Muscle of leg (tissue), 11 donors: Measurements from ENCODE around the gene ADAMTSL1. TPM values are rescaled to one million over a fixed set of nuclear protein-coding genes. Genes with fewer than 3 reads are reported as not detected.

Experiments used
- DNase-seq: peaks from one replicate; pipeline ENCODE4 v3.0.0; 2013
- H3K27ac ChIP-seq: one replicate; pipeline ENCODE4 v1.5.1; 2013; ENCODE audit warnings: mild to moderate bottlenecking, low read length, control low read depth
- H3K27me3 ChIP-seq: one replicate; pipeline ENCODE4 v1.6.1; 2013; ENCODE audit warnings: low read length; ENCODE audit not compliant: control insufficient read depth, insufficient read depth
- H3K36me3 ChIP-seq: one replicate; pipeline ENCODE4 v1.6.1; 2013; ENCODE audit warnings: low read length; ENCODE audit not compliant: control insufficient read depth, insufficient read depth
- H3K4me1 ChIP-seq: one replicate; pipeline ENCODE4 v1.6.1; 2013; ENCODE audit warnings: low read length; ENCODE audit not compliant: control insufficient read depth, insufficient read depth
- H3K4me3 ChIP-seq: one replicate; pipeline ENCODE4 v1.5.1; 2013; ENCODE audit warnings: low read length, control low read depth
- H3K9me3 ChIP-seq: replicated peaks from 2 replicates; pipeline ENCODE4 v1.6.1; 2013; ENCODE audit warnings: low read depth, low read length; ENCODE audit not compliant: control insufficient read depth
- WGBS: methylation state at CpG from one replicate; pipeline ENCODE4 v1.1.5; 2013; ENCODE audit warnings: missing lambda C conversion rate; ENCODE audit not compliant: insufficient coverage; 5-methylcytosine and 5-hydroxymethylcytosine counted together
- polyA plus RNA-seq, 8 donors: library from polyadenylated mRNA; unstranded; fragments of 120-200 nt; gene quantifications; one replicate each; pipeline versions ENCODE4 v1.2.1 to v1.2.3, GENCODE V29; 2013; ENCODE audit warnings: inconsistent platforms in 1 of 8, low replicate concordance in 1 of 8; ENCODE audit not compliant: insufficient read length in 8 of 8, insufficient read depth in 1 of 8
- total RNA-seq: library from RNA; stranded (reverse); fragments of 120-200 nt; gene quantifications from one replicate; pipeline ENCODE4 v1.2.4, GENCODE V29; 2013

ADAMTSL1 gene
- total and polyA plus RNA-seq, 9 donors: 9.9 to 32.9 (median 20.1) TPM

GRCh38 chr9:18911714-18912342 lies 437.9 kb downstream of the ADAMTSL1 start:
- Histone ChIP-seq H3K27ac (no peak overlapping the region), H3K4me1 (peaks cover 19% of the 10 kb centered on the region), H3K36me3 (peaks cover 3% of the 10 kb centered on the region), H3K4me3 (no peak overlapping the region), H3K27me3 (no peaks in the 10 kb centered on the region), H3K9me3 (no peaks in the 10 kb centered on the region)
- WGBS: 89% methylated on average over 3 of the region's 9 CpGs
- DNase-seq: no peak

DNA sequence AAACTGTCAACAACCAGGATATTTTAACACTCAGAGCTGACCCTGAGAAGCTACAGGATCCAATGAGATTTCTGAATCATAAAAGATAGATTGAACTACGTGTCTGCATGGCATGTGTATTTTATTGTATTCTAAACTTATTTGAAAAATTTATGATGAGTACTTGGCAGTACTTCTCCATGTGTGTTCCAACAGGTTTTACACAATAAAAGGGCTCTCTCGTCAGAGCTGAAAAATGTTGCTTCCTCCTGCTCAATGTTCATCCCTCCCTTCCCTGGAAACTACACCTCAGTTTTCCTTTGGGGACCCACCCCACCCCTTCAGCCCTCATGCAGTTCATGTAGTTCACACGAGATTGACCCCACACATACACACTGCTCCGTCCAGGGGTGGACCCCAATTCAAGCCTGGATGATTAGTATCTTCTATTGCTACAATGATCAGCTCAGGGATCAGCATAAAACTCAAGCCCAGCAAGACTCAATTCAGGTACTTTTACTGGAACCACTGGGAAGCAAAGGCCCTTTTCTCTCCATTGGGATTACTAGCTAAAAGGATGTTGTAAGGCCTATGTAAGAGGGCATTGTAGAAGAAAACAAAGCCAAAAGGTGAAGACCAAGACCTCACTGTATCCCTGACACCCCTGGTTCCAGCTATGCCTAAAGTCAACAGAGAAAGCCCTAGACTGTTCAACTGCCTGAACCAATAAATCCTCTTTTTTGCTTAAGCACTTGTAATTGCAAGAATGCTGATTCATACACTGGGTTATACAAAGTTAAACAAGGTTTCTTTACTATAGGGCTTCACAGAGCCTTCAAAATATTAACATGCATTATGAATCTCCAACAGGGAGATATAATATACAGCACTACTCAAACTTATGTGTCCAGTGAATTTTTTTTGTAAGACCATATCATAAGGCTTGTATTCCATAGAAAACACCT lies 446.5 kb downstream of the ADAMTSL1 start:
- H3K27me3 ChIP-seq: no peaks in the 10 kb centered on the region
- peak; percentile 85 for DNase-seq
- WGBS: 33% methylated on average over 1 of the region's 4 CpGs

GRCh38 chr9:18921366-18922075 lies 447.6 kb downstream of the ADAMTSL1 start:
- H3K36me3 ChIP-seq: no peaks in the 10 kb centered on the region
- H3K4me1 ChIP-seq: peaks cover 18% of the 10 kb centered on the region
- no peaks in the 10 kb centered on the region for H3K27me3 ChIP-seq
- WGBS: 48% methylated on average over 3 of the region's 7 CpGs
- DNase-seq: peak; percentile 90
- H3K9me3 ChIP-seq: no peaks in the 10 kb centered on the region
- H3K4me3 ChIP-seq: no peak overlapping the region
- peak overlapping the region; percentile 81 for H3K27ac ChIP-seq

More for the DNA sequence above, 446.5 kb downstream of the ADAMTSL1 start:
- H3K27ac ChIP-seq: no peak overlapping the region
- no peak overlapping the region for H3K4me3 ChIP-seq
- peaks cover 15% of the 10 kb centered on the region for H3K4me1 ChIP-seq
- no peaks in the 10 kb centered on the region for H3K9me3 ChIP-seq
- no peaks in the 10 kb centered on the region for H3K36me3 ChIP-seq

GRCh38 chr9:18922161-18922885 lies 448.4 kb downstream of the ADAMTSL1 start:
- peak overlapping the region; percentile 77 for H3K27ac ChIP-seq
- no peaks in the 10 kb centered on the region for H3K9me3 ChIP-seq
- 7% methylated on average over 2 of the region's 8 CpGs for WGBS
- peaks cover 18% of the 10 kb centered on the region for H3K4me1 ChIP-seq
- peak; percentile 37 for DNase-seq
- H3K36me3 ChIP-seq: no peaks in the 10 kb centered on the region
- no peaks in the 10 kb centered on the region for H3K27me3 ChIP-seq
- H3K4me3 ChIP-seq: no peak overlapping the region

DNA sequence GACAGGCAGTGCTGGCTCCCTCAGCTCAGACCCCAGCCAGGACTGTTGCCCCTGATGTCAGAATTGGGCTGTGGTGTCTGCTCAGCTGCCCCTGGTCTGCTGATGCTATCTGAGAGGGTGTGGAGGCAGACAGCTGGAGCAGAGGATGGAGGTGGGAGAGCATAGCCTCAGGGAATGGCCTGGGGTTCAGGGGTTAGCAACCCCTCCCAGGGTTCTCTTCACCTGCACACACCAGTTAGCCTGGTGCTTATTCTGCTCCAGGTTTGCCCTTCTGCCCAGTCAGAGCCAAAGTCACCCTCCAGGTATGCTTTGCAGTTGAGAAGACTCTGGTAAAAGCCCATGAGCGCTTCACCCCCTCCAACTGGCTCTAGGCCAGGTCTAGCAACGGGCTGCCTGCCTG lies 449.2 kb downstream of the ADAMTSL1 start:
- WGBS: no CpG with 5 or more reads among the region's 2 CpGs

GRCh38 chr9:18923671-18924430 lies 449.9 kb downstream of the ADAMTSL1 start:
- Histone ChIP-seq H3K27me3 (no peaks in the 10 kb centered on the region), H3K4me1 (peaks cover 18% of the 10 kb centered on the region), H3K4me3 (no peak overlapping the region), H3K27ac (no peak overlapping the region), H3K9me3 (no peaks in the 10 kb centered on the region), H3K36me3 (no peaks in the 10 kb centered on the region)
- 96% methylated on average over 4 of the region's 6 CpGs for WGBS
- DNase-seq: no peak

More for the DNA sequence above, 449.2 kb downstream of the ADAMTSL1 start:
- Histone ChIP-seq H3K27ac (no peak overlapping the region), H3K27me3 (no peaks in the 10 kb centered on the region), H3K4me1 (peaks cover 18% of the 10 kb centered on the region), H3K4me3 (no peak overlapping the region), H3K36me3 (no peaks in the 10 kb centered on the region), H3K9me3 (no peaks in the 10 kb centered on the region)
- DNase-seq: no peak

- Histone ChIP-seq H3K4me3 (no peak overlapping the region), H3K27ac (no peak overlapping the region), H3K9me3 (no peaks in the 10 kb centered on the region), H3K4me1 (peaks cover 16% of the 10 kb centered on the region), H3K36me3 (no peaks in the 10 kb centered on the region), H3K27me3 (no peaks in the 10 kb centered on the region)
- DNase-seq: no peak
Observed at GRCh38 chr9:18925880-18926279, 451.9 kb downstream of the ADAMTSL1 start.

DNA sequence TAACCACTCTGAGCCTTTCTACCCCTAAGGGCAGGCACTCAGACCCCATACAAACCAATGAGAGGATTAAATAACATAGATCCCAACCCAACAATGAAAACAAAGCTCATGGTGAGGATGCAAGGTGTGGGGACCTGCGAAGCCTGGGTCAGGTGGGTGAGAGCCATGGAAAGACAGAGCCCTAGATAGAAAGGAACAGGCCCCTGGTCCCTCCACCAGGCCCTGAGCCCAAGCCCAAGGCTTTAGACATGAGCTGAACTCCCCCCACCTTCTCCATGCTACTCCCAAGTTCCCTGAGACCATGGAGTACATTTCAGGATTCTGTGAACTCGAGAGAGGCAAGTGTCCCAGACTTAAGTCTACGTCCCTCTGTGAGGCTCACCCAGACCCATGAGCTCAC lies 452.6 kb downstream of the ADAMTSL1 start:
- WGBS: 71% methylated on average over 1 of the region's 3 CpGs
- H3K4me3 ChIP-seq: no peak overlapping the region
- H3K9me3 ChIP-seq: no peaks in the 10 kb centered on the region
- no peaks in the 10 kb centered on the region for H3K27me3 ChIP-seq
- no peaks in the 10 kb centered on the region for H3K36me3 ChIP-seq
- H3K27ac ChIP-seq: no peak overlapping the region
- H3K4me1 ChIP-seq: peaks cover 14% of the 10 kb centered on the region
- DNase-seq: no peak

DNA sequence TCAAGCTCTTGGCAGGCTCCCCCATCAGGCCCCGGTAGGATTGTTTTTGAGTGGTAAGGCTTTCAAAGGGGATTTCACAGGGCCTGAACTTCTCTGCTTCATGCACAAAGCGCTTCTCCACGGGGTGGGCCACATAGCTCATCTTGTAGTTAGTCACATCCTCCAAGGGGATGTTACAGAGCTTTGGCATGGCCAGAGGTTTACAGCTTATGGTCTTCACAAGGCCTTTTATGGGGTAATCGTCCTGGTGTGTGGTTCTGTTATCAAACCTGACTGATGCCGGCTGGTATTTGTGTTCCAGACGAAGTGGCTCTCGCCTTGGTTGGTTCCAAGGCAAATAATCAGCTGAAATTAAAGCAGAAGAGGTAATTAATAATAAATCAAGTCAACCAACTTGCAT lies 454.8 kb downstream of the ADAMTSL1 start:
- no peaks in the 10 kb centered on the region for H3K36me3 ChIP-seq
- H3K4me3 ChIP-seq: no peak overlapping the region
- H3K27ac ChIP-seq: no peak overlapping the region
- H3K27me3 ChIP-seq: no peaks in the 10 kb centered on the region
- H3K9me3 ChIP-seq: no peaks in the 10 kb centered on the region
- 47% methylated on average over 3 of the region's 7 CpGs for WGBS
- peaks cover 3% of the 10 kb centered on the region for H3K4me1 ChIP-seq
- no peak for DNase-seq
